Stimulated activated CD8-positive, alpha-beta memory T cell treated with anti-CD3 and anti-CD28 coated beads, Interleukin-4, amount 100 ng/mL, for 48 hours (primary cell): ENCODE measurements around the gene SLC35E2B.
"Not testable (repeated sequence)": the region's sequence is repeated elsewhere in the genome, so short reads cannot be mapped to it uniquely, and the experiment has no call there.

Experiments used
- DNase-seq: peaks from one replicate; pipeline ENCODE4 v3.0.0-alpha.2; 2020

SLC35E2B gene

GRCh38 chr1:1692714-1693647 lies at the start of gene SLC35E2B:
Gene SLC35E2B, minus strand, starts transcription at chr1:1692795. Its CDS starts 16,096 bp downstream, at chr1:1676699.
- peak; percentile 94 for DNase-seq

DNA sequence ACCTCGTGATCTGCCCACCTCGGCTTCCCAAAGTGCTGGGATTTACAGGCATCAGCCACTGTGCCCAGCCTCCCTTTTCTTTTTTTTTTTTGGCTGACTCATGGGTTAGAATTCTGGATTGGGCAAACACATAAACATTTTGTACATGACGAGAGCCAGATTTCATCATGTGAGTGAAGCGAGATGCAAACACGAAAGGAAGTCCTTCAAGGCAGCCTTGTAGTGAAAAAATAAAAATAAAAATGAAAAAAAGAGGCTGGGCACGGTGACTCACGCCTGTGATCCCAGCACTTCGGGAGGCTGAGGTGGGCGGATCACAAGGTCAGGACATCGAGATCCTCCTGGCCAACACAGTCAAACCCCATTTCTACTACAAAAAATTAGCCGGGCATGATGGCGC lies 48.4 kb upstream of the SLC35E2B start:
- not testable (repeated sequence) for DNase-seq

DNA sequence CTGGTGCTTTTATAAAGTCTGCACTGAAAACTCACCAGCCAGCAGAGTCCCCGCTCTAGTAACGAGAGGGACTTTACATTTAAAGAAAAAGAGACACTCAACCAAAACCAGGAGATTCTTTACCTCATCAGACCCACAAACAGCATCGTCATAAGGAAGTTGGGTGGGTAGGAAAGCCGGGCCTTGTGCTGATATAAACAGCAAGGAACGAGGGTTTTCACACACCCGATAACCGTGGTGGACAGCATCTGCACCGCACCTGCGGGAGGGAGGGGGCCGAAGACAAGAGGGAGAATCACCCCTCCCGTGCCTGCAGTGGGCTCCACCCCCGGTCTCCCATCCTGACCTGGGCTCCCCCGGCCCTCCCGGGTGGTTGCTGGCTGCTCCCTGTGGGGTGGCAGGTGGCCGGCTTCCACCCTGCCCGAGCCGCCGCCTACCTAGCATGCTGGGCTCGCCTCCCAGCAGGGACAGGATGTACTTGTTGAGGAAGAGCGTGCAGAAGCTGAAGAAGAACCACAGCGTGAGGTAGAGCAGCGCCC lies 46.3 kb upstream of the SLC35E2B start:
- DNase-seq: not testable (repeated sequence)

- not testable (repeated sequence) for DNase-seq
Measured at GRCh38 chr1:1737675-1738590, 45.3 kb upstream of the SLC35E2B start.

GRCh38 chr1:1732381-1732780 lies 39.8 kb upstream of the SLC35E2B start:
- no peak for DNase-seq

GRCh38 chr1:1730870-1731269 lies 38.3 kb upstream of the SLC35E2B start:
- no peak for DNase-seq

- DNase-seq: not testable (repeated sequence)
Measured at GRCh38 chr1:1730230-1730629, 37.6 kb upstream of the SLC35E2B start.

DNA sequence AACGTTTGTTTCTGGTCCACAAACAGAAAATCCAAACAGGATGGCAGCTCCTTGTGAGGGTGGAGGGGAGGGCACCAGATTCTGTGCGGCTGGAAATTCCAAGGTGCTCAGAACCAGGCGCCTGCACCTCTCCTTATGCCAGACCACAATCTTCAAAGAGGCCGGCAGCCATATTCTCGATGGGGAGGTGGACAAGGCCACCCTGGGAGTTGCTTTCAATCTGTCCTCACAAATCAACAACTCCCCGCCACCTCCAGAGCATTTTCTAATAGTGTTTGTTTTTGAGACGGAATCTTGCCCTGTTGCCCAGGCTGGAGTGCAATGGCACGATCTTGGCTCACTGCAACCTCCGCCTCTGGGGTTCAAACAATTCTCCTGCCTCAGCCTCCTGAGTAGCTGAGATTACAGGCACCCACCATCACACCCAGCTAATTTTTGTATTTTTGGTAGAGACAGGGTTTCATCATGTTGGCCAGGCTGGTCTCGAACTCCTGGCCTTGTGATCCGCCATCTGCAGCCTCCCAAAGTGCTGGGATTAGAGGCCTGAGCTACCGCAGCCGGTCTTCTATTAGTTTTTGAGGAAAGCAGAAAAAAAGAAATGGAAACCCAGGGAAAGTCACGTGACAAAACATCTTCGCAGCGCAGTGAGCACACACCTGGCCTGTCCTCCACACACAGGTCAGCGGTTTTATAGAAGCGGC lies 36.7 kb upstream of the SLC35E2B start:
- DNase-seq: not testable (repeated sequence)

DNA sequence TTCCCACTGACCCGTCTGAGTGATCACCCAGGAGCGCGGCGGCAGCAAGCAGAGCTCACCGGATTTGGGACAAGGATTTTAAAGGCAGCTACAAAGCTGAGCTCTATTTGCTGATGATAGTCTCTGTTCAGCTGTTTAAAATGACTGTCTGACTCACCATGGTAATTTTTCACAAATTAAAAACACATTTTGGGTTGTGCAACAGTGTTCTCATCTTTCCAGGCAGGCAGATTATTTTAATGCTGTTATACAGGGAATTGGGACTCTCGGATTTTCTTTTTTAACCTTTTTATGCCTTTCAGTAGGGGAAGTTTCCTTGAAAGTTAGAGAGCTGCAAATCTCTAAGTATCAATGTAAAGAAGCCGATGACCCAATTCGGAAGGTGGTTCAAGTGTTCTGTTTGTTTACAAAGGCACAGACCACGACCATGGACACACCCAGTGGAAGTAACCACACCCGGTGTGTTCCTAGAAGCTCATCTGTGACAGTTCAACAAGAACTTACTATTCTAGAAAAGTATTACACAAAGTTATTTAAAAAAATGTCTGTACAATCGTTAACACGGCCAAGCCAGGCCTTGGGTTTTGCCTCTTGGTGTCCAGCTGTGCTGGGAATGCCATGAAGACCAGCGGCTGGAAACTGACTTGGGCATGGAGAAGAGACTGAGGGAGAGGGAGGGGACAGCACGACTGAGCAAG lies 35.9 kb upstream of the SLC35E2B start:
- DNase-seq: not testable (repeated sequence)

- DNase-seq: not testable (repeated sequence)
Measured at GRCh38 chr1:1727131-1727651, 34.6 kb upstream of the SLC35E2B start.

GRCh38 chr1:1726088-1726487 lies 33.5 kb upstream of the SLC35E2B start:
- DNase-seq: not testable (repeated sequence)

DNA sequence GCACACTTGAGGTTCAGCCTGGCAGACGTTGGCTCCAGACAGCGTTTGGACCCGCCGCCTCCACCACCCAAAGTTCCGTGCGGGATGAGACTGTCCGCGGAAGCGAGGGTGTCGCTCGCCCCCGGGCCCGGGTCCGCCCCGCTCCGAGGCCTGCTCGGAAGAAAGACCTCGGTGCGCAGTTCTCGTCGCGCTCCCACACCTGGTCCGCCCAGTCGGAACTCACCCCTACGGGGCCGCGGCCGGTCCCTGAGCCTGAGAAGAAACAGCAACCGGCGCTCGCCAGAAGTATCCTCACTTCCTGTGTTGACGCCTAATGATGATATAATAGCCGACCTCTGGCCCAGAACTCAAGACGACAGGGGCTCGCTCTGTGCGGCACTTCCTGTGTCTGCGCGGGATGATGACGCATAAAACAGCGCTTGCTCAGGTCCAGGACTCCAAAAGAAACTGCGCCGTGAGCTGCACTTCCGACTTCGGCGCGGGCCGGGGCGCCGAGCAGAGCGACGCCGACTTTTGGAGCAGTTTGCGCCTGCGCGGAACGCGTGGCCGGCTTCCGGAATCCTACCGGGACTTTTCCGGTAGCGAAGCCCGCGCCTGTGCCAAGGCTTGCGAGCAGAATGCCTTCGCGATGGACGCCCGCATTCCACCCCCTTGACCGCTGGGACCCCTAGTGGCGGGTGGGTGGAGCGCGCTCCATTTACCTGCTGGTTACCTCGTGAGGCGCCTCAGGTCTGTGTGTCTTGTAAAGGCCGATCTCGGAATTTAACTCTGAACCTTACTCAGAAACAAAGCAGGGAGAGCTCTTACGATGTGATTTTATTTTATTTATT lies 31.7 kb upstream of the SLC35E2B start, which contains the start of gene CDK11A:
Gene CDK11A, minus strand, starts transcription at position 323 of the 830 bp plus-strand sequence. CDS start 1,539 bp downstream, outside the sequence.
- DNase-seq: peak; percentile 99

DNA sequence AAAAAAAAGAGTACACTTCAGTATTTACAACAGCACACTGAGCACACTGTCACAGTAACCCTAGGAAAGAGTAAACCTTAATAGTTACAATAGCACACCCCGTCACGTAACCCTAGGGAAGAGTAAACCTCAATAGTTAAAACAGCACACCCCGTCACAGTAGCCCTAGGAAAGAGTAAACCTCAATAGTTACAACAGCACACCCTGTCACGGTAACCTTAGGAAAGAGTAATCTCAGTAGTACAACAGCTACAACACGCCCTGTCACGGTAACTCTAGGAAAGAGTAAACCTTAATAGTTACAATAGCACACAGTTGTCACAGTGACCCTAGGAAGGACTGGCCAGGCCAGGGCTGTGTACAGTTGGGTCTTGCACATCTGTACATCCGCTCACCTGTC lies 28.6 kb upstream of the SLC35E2B start:
- DNase-seq: no peak

GRCh38 chr1:1715109-1715883 lies 22.7 kb upstream of the SLC35E2B start:
- not testable (repeated sequence) for DNase-seq

GRCh38 chr1:1707897-1708296 lies 15.3 kb upstream of the SLC35E2B start:
- DNase-seq: not testable (repeated sequence)

- not testable (repeated sequence) for DNase-seq
Measured at GRCh38 chr1:1707241-1707640, 14.6 kb upstream of the SLC35E2B start.

DNA sequence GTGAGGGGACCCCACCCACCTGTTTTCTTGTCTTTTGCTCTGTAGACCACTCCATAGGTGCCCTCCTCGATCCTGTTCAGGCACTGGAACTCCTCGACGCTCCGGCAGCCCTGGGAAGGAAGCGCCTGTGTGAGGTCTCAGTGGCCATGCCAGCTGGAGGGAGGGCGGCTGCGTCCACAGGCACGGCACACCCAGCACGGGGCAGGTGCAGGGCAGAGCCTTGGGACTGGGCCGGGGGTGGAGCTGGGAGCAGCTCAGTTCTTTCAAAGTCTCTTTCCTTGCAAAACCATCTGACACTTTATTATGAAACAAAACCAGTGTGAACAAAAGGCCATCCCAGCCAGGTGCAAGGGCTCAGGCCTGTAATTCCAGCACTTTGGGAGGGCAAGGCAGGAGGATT lies 13.0 kb upstream of the SLC35E2B start:
- not testable (repeated sequence) for DNase-seq

GRCh38 chr1:1704284-1704957 lies 11.8 kb upstream of the SLC35E2B start:
- DNase-seq: peak; percentile 21

- DNase-seq: peak; percentile 21
Measured at GRCh38 chr1:1703796-1704195, 11.2 kb upstream of the SLC35E2B start.
